GM12878 (cell line): ENCODE measurements around the gene POLD1.

ENCODE experiments used
- ASH2L ChIP-seq: fragments of 300-600, 200-600 bp; sonication (generic); IDR thresholded peaks from 2 replicates; pipeline ENCODE4 v1.6.1; 2017; ENCODE audit warnings: low read depth, mild to moderate bottlenecking, borderline replicate concordance
- GATAD2B ChIP-seq: fragments of 450-650 bp; conservative IDR thresholded peaks from 2 replicates; pipeline ENCODE4 v1.6.1; 2017; ENCODE audit warnings: low read depth, mild to moderate bottlenecking, moderate library complexity
- MXI1 ChIP-seq: fragments of 150-350 bp; IDR thresholded peaks from 2 replicates; pipeline ENCODE4 v1.6.1; 2011; ENCODE audit warnings: low read depth, mild to moderate bottlenecking, inconsistent platforms, low read length, improper control_type of control experiment
- NBN ChIP-seq: fragments of 450-650 bp; IDR thresholded peaks from 2 replicates; pipeline ENCODE4 v1.6.1; 2016
- POLR2A ChIP-seq: IDR thresholded peaks from 2 replicates; pipeline ENCODE4 v1.6.1; 2011; ENCODE audit warnings: low read depth, mild to moderate bottlenecking, low read length
- POLR2AphosphoS5 ChIP-seq: IDR thresholded peaks from 2 replicates; pipeline ENCODE4 v1.6.1; 2011; ENCODE audit warnings: mild to moderate bottlenecking, low read length, inconsistent platforms
- RAD21 ChIP-seq: IDR thresholded peaks from 2 replicates; pipeline ENCODE4 v1.6.1; 2011; ENCODE audit warnings: mild to moderate bottlenecking, low read depth, low read length, moderate library complexity; ENCODE audit not compliant: insufficient read depth
- YY1 ChIP-seq: IDR thresholded peaks from 2 replicates; pipeline ENCODE4 v1.6.1; 2011; ENCODE audit warnings: low read depth, mild to moderate bottlenecking, low read length
- ZNF24 ChIP-seq: fragments of 450-650 bp; IDR thresholded peaks from 2 replicates; pipeline ENCODE4 v1.6.1; 2017; ENCODE audit warnings: antibody characterized with exemption, mild to moderate bottlenecking
- ZSCAN29 ChIP-seq: fragments of 450-650 bp; IDR thresholded peaks from 2 replicates; pipeline ENCODE4 v1.6.1; 2017; ENCODE audit warnings: mild to moderate bottlenecking, moderate library complexity
- TF ChIP-seq, protein P1 (sequence below), 3 experiments: IDR thresholded peaks in 2 of 3; conservative IDR thresholded peaks in 1 of 3; 2 replicates each; pipeline ENCODE4 v1.5.1; 2011; ENCODE audit warnings: low read depth in 3 of 3, low read length in 3 of 3, mild to moderate bottlenecking in 3 of 3, control low read depth in 2 of 3, moderate library complexity in 2 of 3, inconsistent platforms in 1 of 3, mixed read lengths in 1 of 3; ENCODE audit not compliant: control insufficient read depth in 2 of 3, insufficient read depth in 1 of 3; ENCODE audit errors: extremely low read depth in 1 of 3
- TF ChIP-seq, protein P2 (sequence below): IDR thresholded peaks from 2 replicates; pipeline ENCODE4 v1.6.1; 2011; ENCODE audit warnings: low read depth, mild to moderate bottlenecking, low read length, moderate library complexity, borderline replicate concordance; ENCODE audit errors: extremely low read depth
- TF ChIP-seq, protein P3 (sequence below): IDR thresholded peaks from 2 replicates; pipeline ENCODE4 v1.6.1; 2012; ENCODE audit warnings: mild to moderate bottlenecking, low read depth, low read length

DNA sequence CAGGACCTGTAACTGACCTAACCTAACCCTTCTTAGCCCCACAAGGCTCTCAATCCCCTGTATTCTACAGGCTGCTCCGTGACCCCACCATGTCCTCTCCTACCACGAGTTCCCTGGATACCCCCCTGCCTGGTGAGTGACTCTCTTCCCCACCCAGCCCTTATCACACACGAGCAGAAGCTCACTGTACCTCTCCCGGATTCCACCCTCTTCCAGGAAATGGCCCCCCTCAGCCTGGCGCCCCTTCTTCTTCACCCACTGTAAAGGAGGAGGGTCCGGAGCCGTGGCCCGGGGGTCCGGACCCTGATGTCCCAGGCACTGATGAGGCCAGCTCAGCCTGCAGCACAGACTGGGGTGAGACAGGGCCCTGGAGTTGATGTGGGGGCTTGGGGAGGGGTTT, 6.6 kb upstream of the POLD1 start:
- TF ChIP-seq YY1 (no peak), RAD21 (no peak), MXI1 (no peak), ZNF24 (no peak), NBN (no peak), ZSCAN29 (no peak), GATAD2B (no peak), POLR2A (no peak), ASH2L (no peak), POLR2AphosphoS5 (no peak)
- TF ChIP-seq, protein P1, sequence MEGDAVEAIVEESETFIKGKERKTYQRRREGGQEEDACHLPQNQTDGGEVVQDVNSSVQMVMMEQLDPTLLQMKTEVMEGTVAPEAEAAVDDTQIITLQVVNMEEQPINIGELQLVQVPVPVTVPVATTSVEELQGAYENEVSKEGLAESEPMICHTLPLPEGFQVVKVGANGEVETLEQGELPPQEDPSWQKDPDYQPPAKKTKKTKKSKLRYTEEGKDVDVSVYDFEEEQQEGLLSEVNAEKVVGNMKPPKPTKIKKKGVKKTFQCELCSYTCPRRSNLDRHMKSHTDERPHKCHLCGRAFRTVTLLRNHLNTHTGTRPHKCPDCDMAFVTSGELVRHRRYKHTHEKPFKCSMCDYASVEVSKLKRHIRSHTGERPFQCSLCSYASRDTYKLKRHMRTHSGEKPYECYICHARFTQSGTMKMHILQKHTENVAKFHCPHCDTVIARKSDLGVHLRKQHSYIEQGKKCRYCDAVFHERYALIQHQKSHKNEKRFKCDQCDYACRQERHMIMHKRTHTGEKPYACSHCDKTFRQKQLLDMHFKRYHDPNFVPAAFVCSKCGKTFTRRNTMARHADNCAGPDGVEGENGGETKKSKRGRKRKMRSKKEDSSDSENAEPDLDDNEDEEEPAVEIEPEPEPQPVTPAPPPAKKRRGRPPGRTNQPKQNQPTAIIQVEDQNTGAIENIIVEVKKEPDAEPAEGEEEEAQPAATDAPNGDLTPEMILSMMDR (IDR thresholded peaks at IDR 0.05 in 2 of 3, conservative IDR thresholded peaks at IDR 0.05 in 1 of 3; ENCODE audit: control insufficient read depth in 2 of 3, extremely low read depth in 1 of 3, insufficient read depth in 1 of 3, low read depth in 3 of 3, low read length in 3 of 3), result no peak
- TF ChIP-seq, protein P2, sequence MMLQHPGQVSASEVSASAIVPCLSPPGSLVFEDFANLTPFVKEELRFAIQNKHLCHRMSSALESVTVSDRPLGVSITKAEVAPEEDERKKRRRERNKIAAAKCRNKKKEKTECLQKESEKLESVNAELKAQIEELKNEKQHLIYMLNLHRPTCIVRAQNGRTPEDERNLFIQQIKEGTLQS, result no peak
- TF ChIP-seq, protein P3, sequence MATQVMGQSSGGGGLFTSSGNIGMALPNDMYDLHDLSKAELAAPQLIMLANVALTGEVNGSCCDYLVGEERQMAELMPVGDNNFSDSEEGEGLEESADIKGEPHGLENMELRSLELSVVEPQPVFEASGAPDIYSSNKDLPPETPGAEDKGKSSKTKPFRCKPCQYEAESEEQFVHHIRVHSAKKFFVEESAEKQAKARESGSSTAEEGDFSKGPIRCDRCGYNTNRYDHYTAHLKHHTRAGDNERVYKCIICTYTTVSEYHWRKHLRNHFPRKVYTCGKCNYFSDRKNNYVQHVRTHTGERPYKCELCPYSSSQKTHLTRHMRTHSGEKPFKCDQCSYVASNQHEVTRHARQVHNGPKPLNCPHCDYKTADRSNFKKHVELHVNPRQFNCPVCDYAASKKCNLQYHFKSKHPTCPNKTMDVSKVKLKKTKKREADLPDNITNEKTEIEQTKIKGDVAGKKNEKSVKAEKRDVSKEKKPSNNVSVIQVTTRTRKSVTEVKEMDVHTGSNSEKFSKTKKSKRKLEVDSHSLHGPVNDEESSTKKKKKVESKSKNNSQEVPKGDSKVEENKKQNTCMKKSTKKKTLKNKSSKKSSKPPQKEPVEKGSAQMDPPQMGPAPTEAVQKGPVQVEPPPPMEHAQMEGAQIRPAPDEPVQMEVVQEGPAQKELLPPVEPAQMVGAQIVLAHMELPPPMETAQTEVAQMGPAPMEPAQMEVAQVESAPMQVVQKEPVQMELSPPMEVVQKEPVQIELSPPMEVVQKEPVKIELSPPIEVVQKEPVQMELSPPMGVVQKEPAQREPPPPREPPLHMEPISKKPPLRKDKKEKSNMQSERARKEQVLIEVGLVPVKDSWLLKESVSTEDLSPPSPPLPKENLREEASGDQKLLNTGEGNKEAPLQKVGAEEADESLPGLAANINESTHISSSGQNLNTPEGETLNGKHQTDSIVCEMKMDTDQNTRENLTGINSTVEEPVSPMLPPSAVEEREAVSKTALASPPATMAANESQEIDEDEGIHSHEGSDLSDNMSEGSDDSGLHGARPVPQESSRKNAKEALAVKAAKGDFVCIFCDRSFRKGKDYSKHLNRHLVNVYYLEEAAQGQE, result no peak
